Stomach smooth muscle (tissue), 2 donors: ENCODE measurements around the gene ACSM2A.
"Not testable (repeated sequence)": the region's sequence is repeated elsewhere in the genome, so short reads cannot be mapped to it uniquely, and the experiment has no call there.

Experiments
- H3K27ac ChIP-seq: one replicate; pipeline ENCODE4 v1.7.0; 2013; ENCODE audit warnings: mild to moderate bottlenecking, low read length, inconsistent platforms
- H3K27me3 ChIP-seq, 2 donors: one replicate each; pipeline ENCODE4 v1.7.0; 2013; ENCODE audit warnings: low read length in 2 of 2; ENCODE audit not compliant: insufficient read depth in 2 of 2, control insufficient read depth in 1 of 2
- H3K36me3 ChIP-seq, 2 donors: one replicate each; pipeline ENCODE4 v1.7.0; 2013; ENCODE audit warnings: low read length in 2 of 2; ENCODE audit not compliant: control insufficient read depth in 2 of 2, insufficient read depth in 2 of 2
- H3K4me1 ChIP-seq: one replicate; pipeline ENCODE4 v1.7.0; 2013; ENCODE audit warnings: low read length; ENCODE audit not compliant: control insufficient read depth, insufficient read depth
- H3K4me3 ChIP-seq, 2 donors: one replicate each; pipeline ENCODE4 v1.7.0; 2013; ENCODE audit warnings: low read length in 2 of 2
- H3K9ac ChIP-seq, 2 donors: one replicate each; pipeline ENCODE4 v1.7.0; 2013; ENCODE audit warnings: low read length in 2 of 2, mild to moderate bottlenecking in 1 of 2
- H3K9me3 ChIP-seq, 2 donors: one replicate each; pipeline ENCODE4 v1.7.0; 2013; ENCODE audit warnings: low read length in 2 of 2; ENCODE audit not compliant: control insufficient read depth in 2 of 2
- donor health status: healthy.
- donor health status: Pancreatic carcinoma.

Gene ACSM2A

GRCh38 chr16:20451364-20451763 is at the start of gene ACSM2A:
Gene ACSM2A (plus strand): TSS chr16:20451521. CDS start chr16:20460115, 8,594 bp downstream.
- H3K4me3 ChIP-seq, H3K27ac ChIP-seq, H3K36me3 ChIP-seq: not testable (repeated sequence)

GRCh38 chr16:20402651-20403050 is 48.7 kb upstream of the ACSM2A start:
- no peaks in the 10 kb centered on the region for H3K4me1 ChIP-seq
- H3K4me3 ChIP-seq = no peak overlapping the region
- no peaks in the 10 kb centered on the region for H3K27me3 ChIP-seq
- H3K9ac ChIP-seq = no peak overlapping the region
- no peak overlapping the region for H3K27ac ChIP-seq
- no peaks in the 10 kb centered on the region for H3K36me3 ChIP-seq
- no peaks in the 10 kb centered on the region for H3K9me3 ChIP-seq

More at GRCh38 chr16:20451364-20451763, at the start of gene ACSM2A:
- not testable (repeated sequence) for H3K4me1 ChIP-seq, H3K27me3 ChIP-seq, H3K9ac ChIP-seq, H3K9me3 ChIP-seq

GRCh38 chr16:20404637-20405036 is 46.7 kb upstream of the ACSM2A start, which contains the start of gene PDILT:
Gene PDILT (minus strand): TSS chr16:20404737. CDS start chr16:20399300, 5,437 bp downstream.
- H3K9ac ChIP-seq = no peak within 1 kb of the TSS
- H3K27me3 ChIP-seq = no peaks in the 10 kb centered on the region
- no peaks in the 10 kb centered on the region for H3K9me3 ChIP-seq
- H3K4me3 ChIP-seq = no peak within 1 kb of the TSS
- no peaks in the 10 kb centered on the region for H3K4me1 ChIP-seq
- H3K36me3 ChIP-seq = no peaks in the 10 kb centered on the region
- no peak within 1 kb of the TSS for H3K27ac ChIP-seq

GRCh38 chr16:20409398-20410120 is 41.8 kb upstream of the ACSM2A start, which contains the start of gene ACSM5:
Gene ACSM5 (plus strand): TSS chr16:20409534. CDS start chr16:20411485, 1,951 bp downstream.
- Histone ChIP-seq H3K36me3 (no peaks in the 10 kb centered on the region), H3K4me3 (no peak within 1 kb of the TSS), H3K27ac (no peak within 1 kb of the TSS), H3K9me3 (no peaks in the 10 kb centered on the region), H3K9ac (no peak within 1 kb of the TSS), H3K4me1 (no peaks in the 10 kb centered on the region), H3K27me3 (no peaks in the 10 kb centered on the region)

GRCh38 chr16:20410121-20410723 is 41.1 kb upstream of the ACSM2A start:
- no peak overlapping the region for H3K4me3 ChIP-seq
- H3K9ac ChIP-seq = no peak overlapping the region
- no peaks in the 10 kb centered on the region for H3K27me3 ChIP-seq
- H3K9me3 ChIP-seq = no peaks in the 10 kb centered on the region
- no peak overlapping the region for H3K27ac ChIP-seq
- no peaks in the 10 kb centered on the region for H3K36me3 ChIP-seq
- no peaks in the 10 kb centered on the region for H3K4me1 ChIP-seq

GRCh38 chr16:20411055-20411454 is 40.3 kb upstream of the ACSM2A start:
- no peaks in the 10 kb centered on the region for H3K9me3 ChIP-seq
- no peaks in the 10 kb centered on the region for H3K36me3 ChIP-seq
- H3K27ac ChIP-seq = no peak overlapping the region
- no peaks in the 10 kb centered on the region for H3K4me1 ChIP-seq
- H3K27me3 ChIP-seq = no peaks in the 10 kb centered on the region
- H3K9ac ChIP-seq = no peak overlapping the region
- no peak overlapping the region for H3K4me3 ChIP-seq

GRCh38 chr16:20415541-20415940 is 35.8 kb upstream of the ACSM2A start:
- H3K9ac ChIP-seq = no peak overlapping the region
- H3K36me3 ChIP-seq = no peaks in the 10 kb centered on the region
- no peaks in the 10 kb centered on the region for H3K27me3 ChIP-seq
- H3K4me1 ChIP-seq = no peaks in the 10 kb centered on the region
- H3K4me3 ChIP-seq = no peak overlapping the region
- H3K9me3 ChIP-seq = no peaks in the 10 kb centered on the region
- H3K27ac ChIP-seq = no peak overlapping the region

- H3K4me1 ChIP-seq = not testable (repeated sequence)
Measured at GRCh38 chr16:20419093-20419492, 32.2 kb upstream of the ACSM2A start.

GRCh38 chr16:20421748-20422147 is 29.6 kb upstream of the ACSM2A start:
- not testable (repeated sequence) for H3K36me3 ChIP-seq, H3K4me3 ChIP-seq, H3K9me3 ChIP-seq, H3K27me3 ChIP-seq, H3K9ac ChIP-seq, H3K4me1 ChIP-seq, H3K27ac ChIP-seq

More at GRCh38 chr16:20419093-20419492, 32.2 kb upstream of the ACSM2A start:
- not testable (repeated sequence) for H3K27me3 ChIP-seq, H3K27ac ChIP-seq, H3K9me3 ChIP-seq, H3K4me3 ChIP-seq, H3K36me3 ChIP-seq, H3K9ac ChIP-seq

- not testable (repeated sequence) for H3K9ac ChIP-seq, H3K36me3 ChIP-seq, H3K9me3 ChIP-seq, H3K4me1 ChIP-seq, H3K27me3 ChIP-seq, H3K27ac ChIP-seq, H3K4me3 ChIP-seq
Measured at GRCh38 chr16:20423772-20424128, 27.6 kb upstream of the ACSM2A start.
